Natural killer cell treated with Interleukin-12 subunit alpha and Interleukin-12 subunit beta and Interleukin-15 and Interleukin-18, amount 100 ng/mL, for 72 hours (primary cell): Measurements from ENCODE around the gene ZNF804B. TPM values are rescaled to one million over a fixed set of nuclear protein-coding genes. Genes with fewer than 3 reads are reported as not detected.

ENCODE experiments used
- ATAC-seq, 2 donors: fragments of 150-1000 bp; cut with Tn5 transposase in 1 of 2; sonication (Bioruptor Pico), chemical (Tn5 transposase) in 1 of 2; 2 replicates each; pipeline ENCODE4 v1.10.0; 2021
- DNase-seq: peaks from one replicate; pipeline ENCODE4 v3.0.0; 2022; ENCODE audit warnings: low spot score
- H3K27ac Mint-ChIP-seq, 2 donors: 1 replicate in 1 of 2; 2 replicates in 1 of 2; pipeline ENCODE4 v1.8.0; 2022; ENCODE audit warnings: mixed read lengths in 2 of 2, mild to moderate bottlenecking in 1 of 2, moderate library complexity in 1 of 2
- H3K27me3 Mint-ChIP-seq, 2 donors: 1 replicate in 1 of 2; 2 replicates in 1 of 2; pipeline ENCODE4 v1.8.0; 2022; ENCODE audit warnings: mixed read lengths in 2 of 2
- H3K36me3 Mint-ChIP-seq: one replicate; pipeline ENCODE4 v1.8.0; 2022; ENCODE audit warnings: mixed read lengths
- H3K4me1 Mint-ChIP-seq, 2 donors: 1 replicate in 1 of 2; 2 replicates in 1 of 2; pipeline ENCODE4 v1.8.0; 2022; ENCODE audit warnings: low read depth in 2 of 2, mixed read lengths in 2 of 2, mild to moderate bottlenecking in 1 of 2
- H3K4me3 Mint-ChIP-seq: one replicate; pipeline ENCODE4 v1.8.0; 2022; ENCODE audit warnings: mixed read lengths
- H3K9me3 Mint-ChIP-seq: 2 replicates; pipeline ENCODE4 v1.8.0; 2022; ENCODE audit warnings: mixed read lengths
- total RNA-seq, 2 donors: library from RNA; stranded (reverse); gene quantifications; one replicate each; pipeline ENCODE4 v1.2.3, GENCODE V29; 2022

Gene ZNF804B
- total RNA-seq, 2 donors from 2014 or later: not detected

DNA sequence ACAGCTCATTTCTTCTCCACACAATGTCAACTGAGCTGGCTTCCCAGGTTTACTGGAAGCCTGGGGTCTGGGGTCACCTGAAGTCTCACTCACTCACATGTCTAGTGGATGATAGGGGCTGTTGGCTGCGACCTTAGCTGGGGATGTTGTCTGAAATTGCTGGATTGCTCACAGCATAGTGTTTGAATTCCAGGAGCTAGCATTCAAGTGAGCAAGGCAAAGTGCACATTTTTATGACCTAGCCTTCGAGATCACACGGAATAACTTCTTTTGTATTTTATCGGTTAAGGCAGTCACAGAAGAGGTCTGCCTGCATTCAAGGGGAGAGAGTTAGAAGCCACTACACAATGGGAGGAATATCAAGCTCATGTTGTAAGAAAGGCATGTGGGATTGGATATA, 32.4 kb downstream of the ZNF804B start:
- ATAC-seq (no peak), DNase-seq (no peak)
- Mint-ChIP-seq H3K36me3 (no peaks in the 10 kb centered on the region), H3K4me3 (no peak overlapping the region), H3K27me3 (no peaks in the 10 kb centered on the region), H3K4me1 (no peaks in the 10 kb centered on the region), H3K9me3 (no peaks in the 10 kb centered on the region), H3K27ac (no peak overlapping the region)

DNA sequence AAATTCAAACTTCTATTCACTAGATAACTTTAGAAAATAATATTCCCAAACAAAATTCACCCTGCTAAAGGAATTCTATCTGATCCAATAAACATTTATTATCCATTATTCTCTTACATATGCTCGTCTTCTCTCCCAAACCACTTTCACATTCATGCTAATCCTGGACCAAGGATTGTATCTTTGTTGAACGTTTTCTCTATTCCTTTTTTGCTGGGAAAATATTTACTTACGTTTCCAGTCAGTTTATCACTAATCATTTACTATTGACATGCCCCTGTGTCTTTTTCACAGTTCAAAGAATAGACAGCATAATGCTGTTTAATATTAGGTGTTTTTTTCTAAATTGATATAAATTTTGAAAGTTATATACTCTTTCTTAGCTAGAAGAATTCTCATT, 32.9 kb downstream of the ZNF804B start:
- H3K4me3 Mint-ChIP-seq: no peak overlapping the region
- H3K36me3 Mint-ChIP-seq: no peaks in the 10 kb centered on the region
- no peaks in the 10 kb centered on the region for H3K9me3 Mint-ChIP-seq
- no peak overlapping the region for H3K27ac Mint-ChIP-seq
- DNase-seq (no peak), ATAC-seq (no peak)
- H3K4me1 Mint-ChIP-seq: no peaks in the 10 kb centered on the region
- H3K27me3 Mint-ChIP-seq: no peaks in the 10 kb centered on the region

DNA sequence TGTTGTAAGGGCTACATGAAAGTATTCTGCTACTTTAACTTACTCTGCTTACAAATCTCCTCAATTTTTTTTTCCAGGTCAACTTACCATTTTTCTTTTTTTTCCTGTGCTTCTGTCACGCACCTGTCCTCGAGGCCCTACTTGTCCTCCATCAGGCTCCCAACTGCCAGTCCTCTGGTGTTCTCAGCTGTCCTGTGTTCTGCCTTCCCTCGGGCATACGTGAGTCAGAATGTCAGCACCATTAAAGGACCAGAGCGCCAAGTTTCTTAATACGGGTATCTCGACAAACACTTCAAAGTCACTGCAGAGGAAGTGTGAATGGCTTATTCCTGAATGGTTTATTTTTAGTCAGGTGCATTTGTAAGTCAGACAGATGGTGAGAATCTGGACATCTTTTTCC, 36.1 kb downstream of the ZNF804B start, which contains the start of gene TEX47:
Gene TEX47 (minus strand): TSS at position 185 of the 400 bp plus-strand sequence. CDS start 795 bp downstream, outside the sequence.
- H3K9me3 Mint-ChIP-seq: no peaks in the 10 kb centered on the region
- DNase-seq (no peak), ATAC-seq (no peak)
- H3K27ac Mint-ChIP-seq: no peak within 1 kb of the TSS
- no peaks in the 10 kb centered on the region for H3K36me3 Mint-ChIP-seq
- no peaks in the 10 kb centered on the region for H3K4me1 Mint-ChIP-seq
- no peaks in the 10 kb centered on the region for H3K27me3 Mint-ChIP-seq
- no peak within 1 kb of the TSS for H3K4me3 Mint-ChIP-seq

DNA sequence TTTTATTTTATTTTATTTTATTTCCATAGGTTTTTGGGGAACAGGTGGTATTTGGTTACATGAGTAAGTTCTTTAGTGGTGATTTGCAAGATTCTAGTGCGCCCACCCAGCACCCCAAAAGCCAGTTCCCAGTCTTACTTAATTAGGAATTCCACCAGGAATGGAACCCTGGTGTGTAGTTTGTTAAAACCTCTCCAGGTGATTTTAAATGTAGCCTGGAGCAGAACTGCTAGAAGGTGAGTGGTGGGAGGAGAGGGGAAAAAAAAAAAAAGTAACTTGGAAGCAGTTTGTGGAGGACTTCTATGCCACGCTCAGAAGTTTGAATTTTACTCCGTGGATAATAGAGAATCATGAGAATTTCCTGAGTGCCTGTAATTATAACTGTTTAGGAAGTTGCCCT, 41.5 kb downstream of the ZNF804B start:
- Mint-ChIP-seq H3K4me1 (no peaks in the 10 kb centered on the region), H3K9me3 (peaks cover 3% of the 10 kb centered on the region), H3K4me3 (no peak overlapping the region), H3K27me3 (no peaks in the 10 kb centered on the region), H3K27ac (no peak overlapping the region), H3K36me3 (no peaks in the 10 kb centered on the region)
- no peak for ATAC-seq
- no peak for DNase-seq

DNA sequence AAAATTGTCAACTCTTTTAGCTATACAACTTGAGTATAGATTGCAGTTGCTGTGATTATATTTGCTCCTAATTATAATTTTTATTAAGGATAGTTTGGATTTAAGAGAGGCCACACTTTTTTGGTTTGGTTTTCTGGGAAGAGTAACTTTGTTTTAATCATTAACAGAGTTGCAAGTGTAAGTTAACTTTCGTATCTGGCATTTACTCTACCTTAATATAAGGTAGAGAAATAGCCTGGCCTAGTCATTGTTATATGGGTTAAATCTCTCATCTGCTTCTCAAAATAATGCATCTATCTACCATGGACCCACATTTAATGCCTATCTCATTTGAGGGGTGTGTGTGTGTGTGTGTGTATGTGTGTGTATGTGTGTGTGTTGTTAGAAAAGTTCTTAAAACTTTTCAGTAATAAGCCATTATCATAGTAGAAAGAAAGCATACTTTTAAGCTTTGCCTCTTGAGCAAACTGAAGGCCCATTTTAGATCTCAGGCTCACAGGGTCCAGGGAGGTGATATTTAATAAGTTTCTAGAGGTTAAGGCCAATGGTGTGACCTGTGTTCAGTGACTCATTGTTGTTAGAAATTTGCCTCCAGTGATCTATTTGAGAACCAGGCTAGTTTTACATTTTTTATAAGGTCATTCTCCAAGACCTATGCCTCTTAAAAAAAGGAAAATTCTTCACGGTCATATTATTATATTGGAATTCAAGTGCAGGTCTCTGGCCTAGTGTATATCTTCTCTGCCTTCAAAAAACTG, 47.0 kb downstream of the ZNF804B start:
- H3K4me1 Mint-ChIP-seq: no peaks in the 10 kb centered on the region

DNA sequence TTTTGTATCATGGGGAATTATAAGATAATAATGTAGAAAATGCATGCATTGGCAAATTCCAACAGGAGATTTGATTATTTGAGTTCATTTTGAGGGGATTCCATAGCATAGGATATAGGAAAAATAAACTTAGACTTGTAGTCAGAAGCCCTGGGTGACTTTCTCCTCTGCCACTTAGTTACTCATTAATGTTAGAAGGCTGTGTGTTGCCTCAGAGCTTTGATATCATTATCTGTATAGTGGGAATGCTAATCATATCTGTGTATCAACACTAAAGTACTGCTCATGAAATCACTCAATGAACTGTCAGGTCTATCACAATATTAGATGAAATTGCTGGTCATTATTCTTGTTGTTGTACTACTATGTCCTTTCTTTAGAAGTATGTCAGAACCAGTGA, 59.1 kb downstream of the ZNF804B start:
- H3K27ac Mint-ChIP-seq: no peak overlapping the region

More for the DNA sequence above, 47.0 kb downstream of the ZNF804B start:
- no peak for ATAC-seq
- no peak overlapping the region for H3K4me3 Mint-ChIP-seq
- no peaks in the 10 kb centered on the region for H3K27me3 Mint-ChIP-seq
- peaks cover 3% of the 10 kb centered on the region for H3K9me3 Mint-ChIP-seq
- no peak overlapping the region for H3K27ac Mint-ChIP-seq
- no peak for DNase-seq
- H3K36me3 Mint-ChIP-seq: no peaks in the 10 kb centered on the region

DNA sequence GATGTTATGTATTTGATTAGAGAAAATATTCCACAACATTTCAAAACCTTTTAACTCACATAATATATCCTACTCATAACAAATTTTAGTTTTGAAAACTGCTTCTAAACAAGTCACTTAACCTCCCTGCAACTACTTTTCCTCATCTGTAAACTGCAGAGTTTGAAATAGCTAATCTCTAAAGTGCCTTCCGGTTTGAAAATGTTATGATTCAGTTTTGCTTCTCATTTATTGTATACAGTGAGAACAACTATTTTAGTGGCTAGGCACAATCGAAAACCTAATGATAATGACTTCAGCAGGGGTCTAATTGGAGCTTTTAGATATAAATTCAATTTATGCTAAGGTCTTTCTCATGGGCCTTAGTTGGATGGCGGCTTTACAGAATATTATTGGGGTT, 66.7 kb downstream of the ZNF804B start:
- Mint-ChIP-seq H3K27ac (no peak overlapping the region), H3K4me1 (no peaks in the 10 kb centered on the region), H3K9me3 (peaks cover 18% of the 10 kb centered on the region), H3K36me3 (no peaks in the 10 kb centered on the region), H3K27me3 (no peaks in the 10 kb centered on the region), H3K4me3 (no peak overlapping the region)
- ATAC-seq (no peak), DNase-seq (no peak)

More for the DNA sequence above, 59.1 kb downstream of the ZNF804B start:
- no peak for ATAC-seq
- DNase-seq: no peak
- peaks cover 16% of the 10 kb centered on the region for H3K9me3 Mint-ChIP-seq
- no peaks in the 10 kb centered on the region for H3K36me3 Mint-ChIP-seq
- H3K27me3 Mint-ChIP-seq: no peaks in the 10 kb centered on the region
- H3K4me3 Mint-ChIP-seq: no peak overlapping the region
- H3K4me1 Mint-ChIP-seq: no peaks in the 10 kb centered on the region

DNA sequence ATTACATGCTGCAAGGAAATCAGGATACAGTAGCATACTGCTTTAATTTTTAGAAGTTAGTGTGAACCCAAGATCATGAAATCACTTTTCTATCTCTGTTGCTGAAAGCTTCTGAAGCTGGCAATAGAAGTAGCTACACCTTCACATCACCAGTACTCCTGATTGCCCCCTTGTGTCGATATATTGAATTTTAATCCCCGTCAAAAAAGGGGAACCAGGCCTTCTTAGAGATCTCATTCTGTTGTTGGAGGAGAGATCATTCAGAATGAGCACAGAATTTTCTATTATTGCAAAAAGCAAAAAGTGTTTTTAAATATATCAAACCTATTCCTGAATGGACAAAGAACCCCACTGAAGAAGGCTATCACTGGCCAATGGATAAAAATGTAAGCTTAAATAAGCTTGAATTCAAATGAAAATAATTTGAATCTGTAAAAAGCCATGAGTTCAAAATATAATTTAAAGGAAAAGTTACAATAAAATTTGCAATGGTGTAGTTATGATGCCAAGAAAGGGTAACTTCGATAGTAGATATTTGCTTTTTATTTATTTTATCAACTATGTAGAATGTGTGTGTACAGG, 75.7 kb downstream of the ZNF804B start:
- Mint-ChIP-seq H3K4me1 (no peaks in the 10 kb centered on the region), H3K27ac (no peak overlapping the region), H3K9me3 (peaks cover 3% of the 10 kb centered on the region), H3K27me3 (no peaks in the 10 kb centered on the region), H3K4me3 (no peak overlapping the region), H3K36me3 (no peaks in the 10 kb centered on the region)
- DNase-seq (no peak), ATAC-seq (no peak)

DNA sequence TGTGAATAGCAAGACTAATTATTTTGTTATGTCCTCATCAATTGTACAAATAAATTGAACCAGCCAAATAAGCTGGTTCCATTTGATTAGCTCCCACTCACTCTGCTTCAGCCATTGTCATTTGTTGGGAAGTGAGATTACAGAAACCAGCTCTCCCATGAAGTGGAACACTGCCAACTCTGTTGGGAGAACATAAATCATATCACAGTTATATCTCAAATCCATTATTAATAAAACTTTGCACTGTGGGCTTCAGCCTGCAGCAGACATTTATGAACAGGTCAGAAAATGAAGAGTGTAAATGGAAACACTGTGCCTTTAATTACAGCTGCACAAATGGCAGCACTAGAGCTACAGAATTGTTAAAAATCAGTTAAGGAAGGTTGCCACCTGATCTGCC, 82.7 kb downstream of the ZNF804B start:
- no peak for DNase-seq
- H3K4me1 Mint-ChIP-seq: no peaks in the 10 kb centered on the region
- no peaks in the 10 kb centered on the region for H3K36me3 Mint-ChIP-seq
- no peaks in the 10 kb centered on the region for H3K27me3 Mint-ChIP-seq
- H3K9me3 Mint-ChIP-seq: no peaks in the 10 kb centered on the region
- no peak for ATAC-seq
- H3K27ac Mint-ChIP-seq: no peak overlapping the region
- no peak overlapping the region for H3K4me3 Mint-ChIP-seq

DNA sequence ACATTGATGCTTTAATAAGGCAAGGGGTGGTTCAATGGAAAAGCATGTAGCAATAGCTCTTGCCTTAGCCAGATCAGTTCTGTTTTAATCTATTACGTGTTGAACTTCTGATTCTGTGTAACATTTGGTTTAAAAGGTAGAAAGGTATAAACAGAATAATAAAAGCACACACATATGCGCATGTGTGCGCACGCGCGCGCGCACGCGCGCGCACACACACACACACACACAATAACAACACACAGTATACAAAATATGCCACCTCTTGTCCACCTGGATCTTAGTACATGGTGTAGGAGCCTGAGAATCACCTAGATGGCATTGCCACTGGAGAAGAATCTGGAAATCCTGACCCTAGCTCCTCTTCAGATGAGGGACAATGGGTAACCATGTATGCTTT, 85.6 kb downstream of the ZNF804B start:
- ATAC-seq: no peak
- Mint-ChIP-seq H3K4me3 (no peak overlapping the region), H3K36me3 (no peaks in the 10 kb centered on the region), H3K27me3 (no peaks in the 10 kb centered on the region), H3K27ac (no peak overlapping the region), H3K9me3 (peaks cover under 1% of the 10 kb centered on the region), H3K4me1 (no peaks in the 10 kb centered on the region)
- DNase-seq: no peak

DNA sequence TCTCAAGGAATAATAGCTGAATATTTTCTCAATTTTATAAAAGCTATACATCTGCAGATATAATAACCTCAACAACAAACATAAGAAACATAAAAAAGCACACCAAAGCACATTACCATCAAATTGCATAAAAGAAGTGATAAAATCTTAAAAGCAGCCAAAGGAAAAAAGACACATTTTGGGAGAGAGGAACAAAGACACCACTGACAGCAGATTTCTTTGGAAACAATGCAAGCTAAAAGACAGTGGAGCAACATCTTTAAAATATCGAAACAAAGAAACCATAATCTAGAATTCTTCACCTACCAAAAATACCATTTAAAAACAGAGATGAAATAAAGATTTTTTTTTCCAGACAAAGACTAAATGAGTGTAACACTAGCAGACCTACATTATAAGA, 91.7 kb downstream of the ZNF804B start:
- DNase-seq (no peak), ATAC-seq (no peak)
- Mint-ChIP-seq H3K36me3 (no peaks in the 10 kb centered on the region), H3K9me3 (peaks cover 13% of the 10 kb centered on the region), H3K4me1 (no peaks in the 10 kb centered on the region), H3K4me3 (no peak overlapping the region), H3K27me3 (no peaks in the 10 kb centered on the region), H3K27ac (no peak overlapping the region)

DNA sequence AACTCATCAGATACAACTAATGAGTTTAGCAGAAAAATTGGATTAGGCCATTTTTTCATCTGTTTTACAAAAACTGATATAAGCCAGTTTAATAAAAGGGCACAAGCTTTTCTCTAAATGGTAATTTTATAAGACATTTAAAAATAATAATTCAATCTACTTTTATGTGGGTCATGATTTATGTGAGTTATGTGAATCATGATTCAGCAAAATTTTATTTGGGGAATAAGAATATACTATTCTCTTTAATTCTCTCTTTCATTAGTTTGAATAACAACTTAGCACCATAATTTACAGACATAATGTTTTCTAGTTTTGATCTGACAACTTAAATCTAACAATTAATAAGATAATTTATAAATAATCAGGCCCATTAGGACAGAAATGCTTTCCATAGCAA, 99.8 kb downstream of the ZNF804B start:
- H3K27ac Mint-ChIP-seq: no peak overlapping the region
- ATAC-seq: no peak

DNA sequence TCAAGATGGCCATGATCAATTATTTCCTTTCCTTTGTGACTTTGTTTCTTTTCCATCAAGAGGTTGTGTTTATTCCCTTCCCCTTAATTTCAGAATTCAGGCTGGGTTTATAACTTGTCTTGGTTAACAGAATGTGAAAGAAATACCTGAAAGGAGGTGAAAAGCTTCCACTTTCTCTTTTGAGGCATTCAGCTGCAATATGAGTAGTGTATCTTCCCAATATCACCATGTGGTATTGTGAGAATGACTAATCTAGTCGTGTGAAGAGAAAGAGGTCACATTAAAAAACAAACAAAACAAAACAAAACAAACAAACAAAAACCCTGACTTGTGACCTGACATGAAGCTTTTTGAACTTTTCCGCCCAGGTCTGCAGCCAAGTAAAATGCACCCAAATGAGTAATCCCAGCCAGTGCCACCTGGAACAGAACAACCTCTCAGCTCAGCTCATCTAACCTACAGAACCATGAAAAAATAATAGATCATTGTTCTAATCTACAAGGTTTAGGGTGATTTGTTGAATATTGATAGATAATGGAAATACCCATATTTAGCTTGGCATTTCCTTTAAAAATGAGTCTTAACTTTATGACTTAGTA, 106.9 kb downstream of the ZNF804B start:
- Mint-ChIP-seq H3K27me3 (no peaks in the 10 kb centered on the region), H3K27ac (no peak overlapping the region), H3K36me3 (no peaks in the 10 kb centered on the region), H3K4me3 (no peak overlapping the region), H3K9me3 (peaks cover 16% of the 10 kb centered on the region), H3K4me1 (no peaks in the 10 kb centered on the region)
- no peak for ATAC-seq
- no peak for DNase-seq

More for the DNA sequence above, 99.8 kb downstream of the ZNF804B start:
- DNase-seq: no peak
- Mint-ChIP-seq H3K4me3 (no peak overlapping the region), H3K36me3 (no peaks in the 10 kb centered on the region), H3K27me3 (no peaks in the 10 kb centered on the region), H3K4me1 (no peaks in the 10 kb centered on the region), H3K9me3 (peaks cover 20% of the 10 kb centered on the region)

DNA sequence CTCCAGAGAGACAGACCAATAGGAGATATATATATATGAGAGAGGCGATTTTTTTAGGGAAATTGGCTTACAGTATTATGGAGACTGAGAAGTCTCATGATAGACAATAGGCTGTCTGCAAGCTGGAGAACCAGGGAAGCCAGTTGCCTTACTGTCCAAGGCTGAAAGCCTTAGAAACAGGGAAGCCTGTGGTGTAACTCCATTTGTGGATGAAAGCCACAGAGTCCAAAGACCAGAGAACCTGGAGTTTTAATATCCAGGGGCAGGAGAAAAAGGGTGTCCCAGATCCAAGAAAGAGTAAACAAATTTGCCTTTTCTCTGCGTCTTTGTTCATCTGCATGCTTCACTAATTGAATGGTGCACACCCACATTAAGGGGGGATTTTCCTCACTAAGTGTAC, 107.7 kb downstream of the ZNF804B start:
- Mint-ChIP-seq H3K27me3 (no peaks in the 10 kb centered on the region), H3K9me3 (peaks cover 16% of the 10 kb centered on the region), H3K4me1 (no peaks in the 10 kb centered on the region), H3K4me3 (no peak overlapping the region), H3K27ac (no peak overlapping the region), H3K36me3 (no peaks in the 10 kb centered on the region)
- ATAC-seq (no peak), DNase-seq (no peak)
